SU-DHL-6 (cell line): ENCODE data around the gene PBX1.

Experiments used
- H2AFZ ChIP-seq: fragments of 200-600 bp; sonication (generic); 2 replicates; pipeline ENCODE4 v1.6.1; 2014; ENCODE audit warnings: low read depth, mild to moderate bottlenecking, moderate library complexity, mixed read lengths, antibody characterized with exemption, low read length; ENCODE audit not compliant: severe bottlenecking
- H3F3A ChIP-seq: fragments of 200-600 bp; shearing (Covaris generic); 2 replicates; pipeline ENCODE4 v1.6.0; 2016; ENCODE audit warnings: antibody characterized with exemption, mild to moderate bottlenecking; ENCODE audit not compliant: insufficient read depth
- H3K27ac ChIP-seq: fragments of 200-600 bp; sonication (generic); 2 replicates; pipeline ENCODE4 v1.5.1; 2016; ENCODE audit warnings: low read depth, mild to moderate bottlenecking, low read length, moderate library complexity, mixed read lengths
- H3K27me3 ChIP-seq: fragments of 200-600 bp; sonication (generic), shearing (Covaris generic); 2 replicates; pipeline ENCODE4 v1.6.0; 2014; ENCODE audit warnings: mild to moderate bottlenecking, low read length
- H3K36me3 ChIP-seq: fragments of 200-600 bp; sonication (generic); 2 replicates; pipeline ENCODE4 v1.6.1; 2014; ENCODE audit warnings: mild to moderate bottlenecking, low read length, mixed read lengths
- H3K4me2 ChIP-seq: fragments of 300-600, 200-600 bp; shearing (Covaris generic), sonication (generic); 2 replicates; pipeline ENCODE4 v1.6.0; 2014; ENCODE audit warnings: low read length, low read depth, mild to moderate bottlenecking; ENCODE audit not compliant: poor library complexity, severe bottlenecking
- H3K4me3 ChIP-seq: fragments of 200-600 bp; sonication (generic); 2 replicates; pipeline ENCODE4 v1.5.1; 2014; ENCODE audit warnings: antibody characterized with exemption, low read length, mild to moderate bottlenecking, mixed read lengths; ENCODE audit not compliant: insufficient read depth, poor library complexity, severe bottlenecking
- H3K79me2 ChIP-seq: fragments of 200-600 bp; sonication (generic); 2 replicates; pipeline ENCODE4 v1.6.1; 2014; ENCODE audit warnings: mild to moderate bottlenecking, low read length, moderate library complexity; ENCODE audit not compliant: insufficient read depth
- H3K9ac ChIP-seq: fragments of 200-600 bp; sonication (generic); 2 replicates; pipeline ENCODE4 v1.7.0; 2014; ENCODE audit warnings: mild to moderate bottlenecking, low read length
- H3K9me2 ChIP-seq: fragments of 200-600 bp; sonication (generic); replicated peaks from 2 replicates; pipeline ENCODE4 v1.6.1; 2014; ENCODE audit warnings: low read length; ENCODE audit not compliant: insufficient read depth
- H3K9me3 ChIP-seq: fragments of 200-600 bp; sonication (generic); 2 replicates; pipeline ENCODE4 v1.6.1; 2014; ENCODE audit warnings: low read length, mixed read lengths; ENCODE audit not compliant: insufficient read depth
- H4K20me1 ChIP-seq: fragments of 200-600 bp; sonication (generic); 2 replicates; pipeline ENCODE4 v1.6.1; 2014; ENCODE audit warnings: low read depth, mild to moderate bottlenecking, antibody characterized with exemption, low read length, moderate library complexity, mixed read lengths
- EZH2phosphoT487 ChIP-seq: fragments of 200-600 bp; sonication (generic), shearing (Covaris generic); conservative IDR thresholded peaks from 2 replicates; pipeline ENCODE4 v1.6.1; 2018; ENCODE audit warnings: mild to moderate bottlenecking, antibody characterized with exemption, low read length, moderate library complexity, mixed read lengths
- TF ChIP-seq, protein P1 (sequence below): fragments of 200-600 bp; sonication (generic); IDR thresholded peaks from one replicate; pipeline ENCODE4 v1.5.1; 2017; ENCODE audit warnings: antibody characterized with exemption, mild to moderate bottlenecking, low read length, moderate library complexity; ENCODE audit not compliant: insufficient read depth, poor library complexity, severe bottlenecking

PBX1 gene

DNA sequence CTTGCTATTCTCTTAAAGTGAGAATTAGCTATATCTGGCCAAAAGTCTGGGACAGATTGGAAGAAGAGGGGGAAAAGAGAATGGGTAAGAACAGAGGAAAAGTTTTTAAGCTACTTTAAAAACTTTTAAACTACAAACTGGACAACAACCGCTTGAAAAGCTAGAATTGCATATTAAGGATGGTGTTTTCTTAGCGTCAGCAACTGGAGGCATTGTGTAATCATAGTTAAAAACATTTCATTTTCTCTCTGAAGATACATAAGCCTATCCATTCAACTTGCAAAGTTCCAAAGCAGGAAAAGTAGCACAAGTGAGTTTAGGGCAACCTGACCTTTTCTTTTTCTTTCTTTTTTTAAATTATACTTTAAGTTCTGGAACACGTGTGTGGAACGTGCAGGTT lies 10.9 kb downstream of the PBX1 start:
- no peak overlapping the region for H2AFZ ChIP-seq
- no peak overlapping the region for H3K27ac ChIP-seq
- no peak overlapping the region for H3K9ac ChIP-seq
- H3K9me3 ChIP-seq = no peaks in the 10 kb centered on the region
- H3K9me2 ChIP-seq = no peaks in the 10 kb centered on the region; the same call in 1 of the 2 replicates
- H3K79me2 ChIP-seq = no peaks in the 10 kb centered on the region
- H3K4me3 ChIP-seq = no peak overlapping the region
- no peaks in the 10 kb centered on the region for H4K20me1 ChIP-seq
- H3K4me2 ChIP-seq = no peak overlapping the region
- H3K27me3 ChIP-seq = no peaks in the 10 kb centered on the region
- no peaks in the 10 kb centered on the region for H3F3A ChIP-seq
- no peaks in the 10 kb centered on the region for H3K36me3 ChIP-seq
- TF ChIP-seq, protein P1, sequence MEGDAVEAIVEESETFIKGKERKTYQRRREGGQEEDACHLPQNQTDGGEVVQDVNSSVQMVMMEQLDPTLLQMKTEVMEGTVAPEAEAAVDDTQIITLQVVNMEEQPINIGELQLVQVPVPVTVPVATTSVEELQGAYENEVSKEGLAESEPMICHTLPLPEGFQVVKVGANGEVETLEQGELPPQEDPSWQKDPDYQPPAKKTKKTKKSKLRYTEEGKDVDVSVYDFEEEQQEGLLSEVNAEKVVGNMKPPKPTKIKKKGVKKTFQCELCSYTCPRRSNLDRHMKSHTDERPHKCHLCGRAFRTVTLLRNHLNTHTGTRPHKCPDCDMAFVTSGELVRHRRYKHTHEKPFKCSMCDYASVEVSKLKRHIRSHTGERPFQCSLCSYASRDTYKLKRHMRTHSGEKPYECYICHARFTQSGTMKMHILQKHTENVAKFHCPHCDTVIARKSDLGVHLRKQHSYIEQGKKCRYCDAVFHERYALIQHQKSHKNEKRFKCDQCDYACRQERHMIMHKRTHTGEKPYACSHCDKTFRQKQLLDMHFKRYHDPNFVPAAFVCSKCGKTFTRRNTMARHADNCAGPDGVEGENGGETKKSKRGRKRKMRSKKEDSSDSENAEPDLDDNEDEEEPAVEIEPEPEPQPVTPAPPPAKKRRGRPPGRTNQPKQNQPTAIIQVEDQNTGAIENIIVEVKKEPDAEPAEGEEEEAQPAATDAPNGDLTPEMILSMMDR = no peak
- TF ChIP-seq EZH2phosphoT487 = no peak

DNA sequence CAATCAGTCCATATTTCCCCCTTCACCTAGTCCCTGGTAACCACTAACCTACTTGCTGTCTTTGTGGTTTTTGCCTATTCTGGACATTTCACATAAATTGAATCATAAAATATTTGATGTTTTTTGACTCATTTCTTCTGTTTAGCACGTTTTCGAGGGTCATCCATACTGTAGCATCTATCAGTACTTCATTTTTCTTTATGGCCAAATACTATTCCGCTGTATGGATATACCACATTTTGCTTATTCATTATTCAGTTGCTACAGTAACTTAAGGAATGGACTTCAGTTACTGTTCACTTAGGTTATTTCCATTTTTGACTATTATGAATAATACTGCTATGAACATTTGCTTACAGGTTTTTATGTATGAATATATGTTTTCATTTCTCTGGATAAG lies 12.3 kb downstream of the PBX1 start:
- H3K36me3 ChIP-seq = no peaks in the 10 kb centered on the region

DNA sequence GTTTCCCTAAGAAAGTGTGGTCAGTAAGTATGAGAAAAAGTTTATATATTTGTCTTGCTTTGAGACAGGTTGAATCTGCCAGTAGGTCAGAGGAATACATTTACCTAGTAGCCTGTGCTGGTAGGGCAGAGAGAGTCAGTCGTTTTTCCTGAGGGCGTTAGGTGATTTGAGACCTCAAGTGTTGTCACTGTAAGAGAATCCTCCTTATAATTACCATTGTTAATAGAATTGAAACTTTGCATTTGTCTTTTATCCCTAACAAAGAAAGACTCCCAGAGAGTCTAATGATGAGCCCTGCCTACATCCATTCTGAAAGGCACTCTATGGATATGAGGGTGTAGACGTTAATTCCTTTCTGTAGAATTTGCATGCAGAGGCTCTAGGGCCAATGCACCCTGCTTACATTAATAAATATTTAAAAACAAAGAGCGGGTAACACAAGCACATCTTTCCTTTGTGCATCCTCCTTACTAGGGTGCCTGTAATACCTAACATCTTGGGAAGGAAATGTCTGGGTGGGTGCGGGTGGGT lies 16.4 kb downstream of the PBX1 start:
- H3K9me2 ChIP-seq = no peaks in the 10 kb centered on the region; the same call in 1 of the 2 replicates
- H3K79me2 ChIP-seq = no peaks in the 10 kb centered on the region
- H3K27ac ChIP-seq = no peak overlapping the region
- H3K9ac ChIP-seq = no peak overlapping the region
- no peak overlapping the region for H2AFZ ChIP-seq
- H4K20me1 ChIP-seq = no peaks in the 10 kb centered on the region
- no peak overlapping the region for H3K4me3 ChIP-seq
- H3K27me3 ChIP-seq = no peaks in the 10 kb centered on the region
- no peak overlapping the region for H3K4me2 ChIP-seq
- no peaks in the 10 kb centered on the region for H3F3A ChIP-seq
- H3K9me3 ChIP-seq = no peaks in the 10 kb centered on the region
- TF ChIP-seq, protein P1 = no peak
- no peak for TF ChIP-seq EZH2phosphoT487
- H3K36me3 ChIP-seq = no peaks in the 10 kb centered on the region

More for the DNA sequence above, 12.3 kb downstream of the PBX1 start:
- H3K27me3 ChIP-seq = no peaks in the 10 kb centered on the region
- no peak overlapping the region for H3K27ac ChIP-seq
- no peaks in the 10 kb centered on the region for H3F3A ChIP-seq
- no peak overlapping the region for H3K4me3 ChIP-seq
- H3K9me2 ChIP-seq = no peaks in the 10 kb centered on the region; the same call in 1 of the 2 replicates
- H4K20me1 ChIP-seq = no peaks in the 10 kb centered on the region
- TF ChIP-seq EZH2phosphoT487 = no peak
- TF ChIP-seq, protein P1 = no peak
- H3K79me2 ChIP-seq = no peaks in the 10 kb centered on the region
- no peak overlapping the region for H3K4me2 ChIP-seq
- no peak overlapping the region for H2AFZ ChIP-seq
- H3K9ac ChIP-seq = no peak overlapping the region
- no peaks in the 10 kb centered on the region for H3K9me3 ChIP-seq
